HUES64 (cell line): Measurements from ENCODE around the gene LILRB4. TPM values are rescaled to one million over a fixed set of nuclear protein-coding genes. Genes with fewer than 3 reads are reported as not detected.
"Not testable (repeated sequence)": the region's sequence is repeated elsewhere in the genome, so short reads cannot be mapped to it uniquely, and the experiment has no call there.

Experiments used
- H3K27ac ChIP-seq: 2 replicates; pipeline ENCODE4 v1.7.0; 2013; ENCODE audit warnings: low read depth, low read length, inconsistent platforms
- H3K27me3 ChIP-seq: 2 replicates; pipeline ENCODE4 v1.6.1; 2013; ENCODE audit warnings: mild to moderate bottlenecking, low read length; ENCODE audit not compliant: insufficient read depth
- H3K36me3 ChIP-seq: 2 replicates; pipeline ENCODE4 v1.6.1; 2013; ENCODE audit warnings: mild to moderate bottlenecking, low read length; ENCODE audit not compliant: insufficient read depth
- H3K4me1 ChIP-seq: 2 replicates; pipeline ENCODE4 v1.6.1; 2013; ENCODE audit warnings: mild to moderate bottlenecking, low read length, moderate library complexity; ENCODE audit not compliant: insufficient read depth
- H3K4me3 ChIP-seq: 2 replicates; pipeline ENCODE4 v1.5.1; 2013; ENCODE audit warnings: mild to moderate bottlenecking, low read length, moderate library complexity
- H3K9ac ChIP-seq: 2 replicates; pipeline ENCODE4 v1.6.1; 2013; ENCODE audit warnings: mild to moderate bottlenecking, low read depth, low read length
- H3K9me3 ChIP-seq: 2 replicates; pipeline ENCODE4 v1.6.1; 2013; ENCODE audit warnings: low read depth, low read length; ENCODE audit not compliant: insufficient read depth
- WGBS: fragments of 150-250, 120-280 bp; methylation state at CpG from one replicate; pipeline ENCODE4 v1.1.7; 2013; ENCODE audit warnings: missing lambda C conversion rate; 5-methylcytosine and 5-hydroxymethylcytosine counted together
- polyA plus RNA-seq, 2 experiments: library from polyadenylated mRNA; stranded (reverse); fragments of 50-300 nt; gene quantifications; one replicate each; pipeline ENCODE4 v1.2.3, GENCODE V29; 2013

Gene LILRB4
- not detected for polyA plus RNA-seq (2013, experiment 1 of 2)
- not detected for polyA plus RNA-seq (2013, experiment 2 of 2)

DNA sequence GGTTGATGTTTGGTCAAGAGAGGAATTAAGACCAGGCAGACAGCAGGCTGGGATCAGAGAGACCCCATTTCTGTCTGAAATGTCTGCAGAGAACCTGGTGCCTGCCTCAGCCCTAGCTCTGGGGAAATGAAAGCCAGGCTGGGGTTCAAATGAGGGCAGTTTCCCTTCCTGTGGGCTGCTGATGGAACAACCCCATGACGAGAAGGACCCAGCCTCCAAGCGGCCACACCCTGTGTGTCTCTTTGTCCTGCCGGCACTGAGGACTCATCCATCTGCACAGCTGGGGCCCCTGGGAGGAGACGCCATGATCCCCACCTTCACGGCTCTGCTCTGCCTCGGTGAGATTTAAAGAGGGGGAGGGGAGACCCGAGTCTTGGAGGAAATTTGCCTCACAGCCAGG, at the start of gene LILRB4:
Gene LILRB4, plus strand, starts transcription at position 256 of the 400 bp plus-strand sequence. Its CDS starts 49 bp downstream, at position 305.
- Histone ChIP-seq H3K9ac (no peak within 1 kb of the TSS), H3K9me3 (peaks cover 84% of the 10 kb centered on the region), H3K27me3 (no peaks in the 10 kb centered on the region), H3K4me3 (no peak within 1 kb of the TSS), H3K27ac (no peak within 1 kb of the TSS), H3K36me3 (no peaks in the 10 kb centered on the region), H3K4me1 (no peaks in the 10 kb centered on the region)
- WGBS, result 82% methylated on average over 7 of the region's 7 CpGs

- Histone ChIP-seq H3K4me3 (no peak overlapping the region), H3K27me3 (no peaks in the 10 kb centered on the region), H3K9ac (no peak overlapping the region), H3K36me3 (no peaks in the 10 kb centered on the region), H3K27ac (no peak overlapping the region), H3K4me1 (no peaks in the 10 kb centered on the region), H3K9me3 (peaks cover 87% of the 10 kb centered on the region)
- no CpG with 5 or more reads among the region's 1 CpG for WGBS
Measured at GRCh38 chr19:54614726-54615125, 48.1 kb upstream of the LILRB4 start.

GRCh38 chr19:54616057-54616456, 46.7 kb upstream of the LILRB4 start:
- Histone ChIP-seq H3K36me3 (no peaks in the 10 kb centered on the region), H3K27ac (no peak overlapping the region), H3K4me1 (no peaks in the 10 kb centered on the region), H3K4me3 (no peak overlapping the region), H3K27me3 (no peaks in the 10 kb centered on the region), H3K9me3 (peaks cover 81% of the 10 kb centered on the region), H3K9ac (no peak overlapping the region)
- 52% methylated on average over 3 of the region's 3 CpGs for WGBS

GRCh38 chr19:54616821-54617560, 45.8 kb upstream of the LILRB4 start:
- Histone ChIP-seq H3K9me3 (peaks cover 81% of the 10 kb centered on the region), H3K36me3 (no peaks in the 10 kb centered on the region), H3K4me3 (no peak overlapping the region), H3K4me1 (no peaks in the 10 kb centered on the region), H3K27me3 (no peaks in the 10 kb centered on the region), H3K9ac (no peak overlapping the region), H3K27ac (no peak overlapping the region)
- WGBS, result 43% methylated on average over 5 of the region's 5 CpGs

DNA sequence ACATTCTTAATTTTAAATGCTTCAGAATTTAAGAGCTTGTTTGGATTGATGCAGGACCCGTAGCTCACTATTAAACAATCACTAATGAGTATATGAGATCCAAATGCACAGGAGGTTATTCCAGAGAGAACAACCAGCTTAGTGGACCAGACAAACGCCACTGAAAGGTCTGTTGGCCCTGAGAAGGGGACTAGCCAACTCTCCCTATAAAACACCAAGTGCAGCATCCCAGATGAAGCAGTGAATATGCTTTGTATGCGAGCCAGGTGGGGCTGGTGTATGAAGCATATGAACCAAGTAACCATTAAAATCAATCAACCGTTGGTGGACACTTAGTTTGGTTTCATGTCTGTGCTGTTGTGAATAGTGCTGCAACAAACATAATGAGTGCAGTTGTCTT, 42.3 kb upstream of the LILRB4 start:
- WGBS, result 67% methylated on average over 1 of the region's 4 CpGs
- H3K27ac ChIP-seq, result no peak overlapping the region
- peaks cover 74% of the 10 kb centered on the region for H3K9me3 ChIP-seq

GRCh38 chr19:54622431-54622830, 40.4 kb upstream of the LILRB4 start:
- Histone ChIP-seq H3K27me3 (no peaks in the 10 kb centered on the region), H3K27ac (no peak overlapping the region), H3K9me3 (peaks cover 73% of the 10 kb centered on the region), H3K9ac (no peak overlapping the region), H3K36me3 (no peaks in the 10 kb centered on the region), H3K4me1 (no peaks in the 10 kb centered on the region), H3K4me3 (no peak overlapping the region)
- WGBS, result 49% methylated on average over 4 of the region's 4 CpGs

More for the DNA sequence above, 42.3 kb upstream of the LILRB4 start:
- Histone ChIP-seq H3K27me3 (no peaks in the 10 kb centered on the region), H3K9ac (no peak overlapping the region), H3K36me3 (no peaks in the 10 kb centered on the region), H3K4me1 (no peaks in the 10 kb centered on the region), H3K4me3 (no peak overlapping the region)

GRCh38 chr19:54624234-54624633, 38.6 kb upstream of the LILRB4 start:
- not testable (repeated sequence) for H3K4me3 ChIP-seq, H3K9ac ChIP-seq, H3K36me3 ChIP-seq, H3K27me3 ChIP-seq, H3K4me1 ChIP-seq, H3K27ac ChIP-seq
- peaks cover 76% of the 10 kb centered on the region for H3K9me3 ChIP-seq
- WGBS, result 81% methylated on average over 8 of the region's 10 CpGs

GRCh38 chr19:54624934-54625730, 37.7 kb upstream of the LILRB4 start:
- 69% methylated on average over 10 of the region's 15 CpGs for WGBS
- not testable (repeated sequence) for H3K9ac ChIP-seq, H3K4me1 ChIP-seq, H3K27me3 ChIP-seq, H3K27ac ChIP-seq, H3K4me3 ChIP-seq, H3K36me3 ChIP-seq
- peaks cover 78% of the 10 kb centered on the region for H3K9me3 ChIP-seq

- Histone ChIP-seq H3K36me3 (no peaks in the 10 kb centered on the region), H3K27me3 (no peaks in the 10 kb centered on the region), H3K9me3 (peaks cover 79% of the 10 kb centered on the region), H3K4me1 (no peaks in the 10 kb centered on the region), H3K27ac (no peak overlapping the region), H3K4me3 (no peak overlapping the region), H3K9ac (no peak overlapping the region)
- 71% methylated on average over 8 of the region's 8 CpGs for WGBS
Measured at GRCh38 chr19:54626757-54627156, 36.0 kb upstream of the LILRB4 start.

DNA sequence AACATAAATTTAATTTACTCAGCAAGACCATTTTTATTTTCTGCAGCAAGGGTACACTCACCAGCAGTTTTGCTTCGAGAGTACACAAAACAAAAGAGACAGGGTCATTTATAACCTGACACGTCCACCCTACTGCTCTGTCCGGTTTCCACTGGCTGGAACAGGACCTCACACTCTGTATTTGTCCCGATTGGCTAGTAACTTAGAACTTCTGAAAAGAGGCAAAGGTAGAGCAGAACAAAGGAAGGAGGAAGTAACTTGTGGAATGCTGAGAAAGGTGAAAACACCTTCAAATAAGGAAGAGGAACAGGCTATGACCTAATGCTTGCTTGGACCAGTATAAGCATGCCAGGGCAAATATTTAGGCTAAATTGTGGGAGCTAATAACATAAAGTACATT, 34.9 kb upstream of the LILRB4 start:
- not testable (repeated sequence) for H3K36me3 ChIP-seq, H3K4me1 ChIP-seq, H3K27ac ChIP-seq, H3K4me3 ChIP-seq, H3K27me3 ChIP-seq, H3K9ac ChIP-seq
- H3K9me3 ChIP-seq, result peaks cover 73% of the 10 kb centered on the region
- WGBS, result 67% methylated on average over 4 of the region's 4 CpGs

DNA sequence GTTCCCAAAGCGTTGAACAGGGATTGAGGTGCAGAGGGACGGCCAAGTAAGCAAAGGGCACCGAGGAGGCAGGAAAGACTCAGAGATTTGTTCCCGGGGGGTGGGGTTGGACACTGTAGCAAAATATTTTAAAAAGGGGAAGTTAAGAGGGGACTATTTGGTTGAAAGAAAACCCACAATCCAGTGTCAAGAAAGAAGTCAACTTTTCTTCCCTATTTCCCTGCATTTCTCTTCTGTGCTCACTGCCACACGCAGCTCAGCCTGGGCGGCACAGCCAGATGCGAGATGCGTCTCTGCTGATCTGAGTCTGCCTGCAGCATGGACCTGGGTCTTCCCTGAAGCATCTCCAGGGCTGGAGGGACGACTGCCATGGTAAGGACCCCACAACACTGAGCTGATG, 32.5 kb upstream of the LILRB4 start, which contains the start of gene LILRB1:
Gene LILRB1, plus strand, starts transcription at position 223 of the 400 bp plus-strand sequence. CDS start 590 bp downstream, outside the sequence.
- H3K36me3 ChIP-seq, H3K4me3 ChIP-seq, H3K27me3 ChIP-seq, H3K4me1 ChIP-seq, H3K27ac ChIP-seq, H3K9ac ChIP-seq: not testable (repeated sequence)
- peaks cover 68% of the 10 kb centered on the region for H3K9me3 ChIP-seq
- WGBS, result 76% methylated on average over 9 of the region's 9 CpGs
